HG03354 (cell line): ENCODE measurements around the gene CRB1.

Experiments used
- ATAC-seq: cut with Tn5 transposase; IDR thresholded peaks from one replicate; pipeline ENCODE4 v1.9.1; 2021; ENCODE audit warnings: mild to moderate bottlenecking; ENCODE audit not compliant: unreplicated experiment, poor library complexity, severe bottlenecking

CRB1 gene

GRCh38 chr1:197287863-197288262 lies 19.8 kb downstream of the CRB1 start:
- no peak for ATAC-seq

GRCh38 chr1:197302775-197303174 lies 34.7 kb downstream of the CRB1 start:
- ATAC-seq = no peak

- ATAC-seq = no peak
Observed at GRCh38 chr1:197303463-197303862, 35.4 kb downstream of the CRB1 start.

GRCh38 chr1:197304638-197305200 lies 36.7 kb downstream of the CRB1 start:
- no peak for ATAC-seq

GRCh38 chr1:197305925-197306324 lies 37.9 kb downstream of the CRB1 start:
- ATAC-seq = no peak

GRCh38 chr1:197306381-197307062 lies 38.5 kb downstream of the CRB1 start:
- ATAC-seq = no peak

- no peak for ATAC-seq
Observed at GRCh38 chr1:197307136-197307535, 39.1 kb downstream of the CRB1 start.

- no peak for ATAC-seq
Observed at GRCh38 chr1:197307551-197307950, 39.5 kb downstream of the CRB1 start.

GRCh38 chr1:197311081-197311480 lies 43.0 kb downstream of the CRB1 start:
- no peak for ATAC-seq

GRCh38 chr1:197312163-197312562 lies 44.1 kb downstream of the CRB1 start:
- no peak for ATAC-seq

- ATAC-seq = no peak
Observed at GRCh38 chr1:197313713-197314112, 45.7 kb downstream of the CRB1 start.

GRCh38 chr1:197314682-197315081 lies 46.6 kb downstream of the CRB1 start:
- ATAC-seq = no peak

- ATAC-seq = no peak
Observed at GRCh38 chr1:197319631-197320030, 51.6 kb downstream of the CRB1 start.

GRCh38 chr1:197320991-197321531 lies 53.0 kb downstream of the CRB1 start:
- ATAC-seq = no peak

- ATAC-seq = no peak
Observed at GRCh38 chr1:197321811-197322210, 53.8 kb downstream of the CRB1 start.

GRCh38 chr1:197327776-197328364 lies 59.8 kb downstream of the CRB1 start:
- peak; percentile 56 for ATAC-seq

- no peak for ATAC-seq
Observed at GRCh38 chr1:197330213-197330612, 62.2 kb downstream of the CRB1 start.

GRCh38 chr1:197331565-197331964 lies 63.5 kb downstream of the CRB1 start:
- ATAC-seq = no peak

- no peak for ATAC-seq
Observed at GRCh38 chr1:197333041-197333440, 65.0 kb downstream of the CRB1 start.

GRCh38 chr1:197336571-197336970 lies 68.5 kb downstream of the CRB1 start:
- no peak for ATAC-seq
